B cell (primary cell): Measurements from ENCODE around the gene SLC25A21. TPM values are rescaled to one million over a fixed set of nuclear protein-coding genes. Genes with fewer than 3 reads are reported as not detected.

Experiments
- ATAC-seq: fragments of 200-7000 bp; cut with Tn5 transposase; one replicate; pipeline ENCODE4 v1.10.0; 2021; ENCODE audit warnings: low read depth, mild to moderate bottlenecking, moderate number of reproducible peaks, moderate library complexity
- CTCF ChIA-PET: fragments of 350-600 bp; sonication (Branson Sonifier 250); formaldehyde crosslinking; loops from one replicate; lab custom pipeline; 2021; ENCODE audit warnings: antibody characterized with exemption, inconsistent platforms; lab: Charles Lee
- POLR2A ChIA-PET: fragments of 350-600 bp; sonication (Branson Sonifier 250); formaldehyde crosslinking; loops from one replicate; lab custom pipeline; 2021; ENCODE audit warnings: antibody characterized with exemption; lab: Charles Lee
- DNase-seq: peaks from one replicate; pipeline ENCODE4 v3.0.0; 2013
- H2AFZ ChIP-seq: 2 replicates; pipeline ENCODE4 v1.6.1; 2012; ENCODE audit warnings: mild to moderate bottlenecking, low read depth, low read length; ENCODE audit not compliant: insufficient read depth, poor library complexity, severe bottlenecking
- H3K27ac ChIP-seq, 2 donors: 1 replicate in 1 of 2; 2 replicates in 1 of 2; pipeline ENCODE4 v1.5.1; 2012 to 2013; ENCODE audit warnings: low read length in 2 of 2, mild to moderate bottlenecking in 2 of 2, moderate library complexity in 1 of 2
- H3K27me3 ChIP-seq, 4 experiments: fragments of 200-600 bp in 1 of 4; sonication (generic) in 1 of 4; replicated peaks in 1 of 4; 1 replicate in 2 of 4; 2 replicates in 2 of 4; pipeline versions ENCODE4 v1.6.1 to v1.7.0; 2013 to 2016; ENCODE audit warnings: low read length in 3 of 4, mild to moderate bottlenecking in 2 of 4, mixed read lengths in 1 of 4, moderate library complexity in 1 of 4; ENCODE audit not compliant: insufficient read depth in 4 of 4, control insufficient read depth in 3 of 4; ENCODE audit errors: control extremely low read depth in 1 of 4
- H3K36me3 ChIP-seq, 2 experiments: replicated peaks in 1 of 2; 1 replicate in 1 of 2; 2 replicates in 1 of 2; pipeline versions ENCODE4 v1.6.1 to v1.7.1; 2013; ENCODE audit warnings: low read length in 1 of 2; ENCODE audit not compliant: insufficient read depth in 2 of 2, control insufficient read depth in 1 of 2; ENCODE audit errors: control extremely low read depth in 1 of 2, extremely low read depth in 1 of 2
- H3K4me1 ChIP-seq, 2 donors: fragments of 200-600 bp in 1 of 2; sonication (generic) in 1 of 2; 1 replicate in 1 of 2; 2 replicates in 1 of 2; pipeline versions ENCODE4 v1.5.1 to v1.6.1; 2013 to 2017; ENCODE audit warnings: low read length in 2 of 2; ENCODE audit not compliant: control insufficient read depth in 2 of 2, insufficient read depth in 2 of 2
- H3K4me2 ChIP-seq: replicated peaks from 2 replicates; pipeline ENCODE3; 2012; ENCODE audit warnings: mild to moderate bottlenecking, low read depth, low read length; ENCODE audit not compliant: poor library complexity, severe bottlenecking
- H3K4me3 ChIP-seq, 5 experiments: fragments of 200-600 bp in 1 of 5; sonication (generic) in 1 of 5; 1 replicate in 3 of 5; 2 replicates in 2 of 5; pipeline versions ENCODE4 v1.5.1 to v1.7.0; 2011 to 2016; ENCODE audit warnings: low read length in 4 of 5, mild to moderate bottlenecking in 4 of 5, low read depth in 2 of 5, control low read depth in 1 of 5, moderate library complexity in 1 of 5; ENCODE audit not compliant: insufficient read depth in 1 of 5; ENCODE audit errors: control extremely low read depth in 1 of 5, extremely low read depth in 1 of 5
- H3K79me2 ChIP-seq: fragments of 200-600 bp; sonication (generic); one replicate; pipeline ENCODE4 v1.6.0; 2016; ENCODE audit warnings: low read length; ENCODE audit not compliant: control insufficient read depth, insufficient read depth
- H3K9ac ChIP-seq: fragments of 200-600 bp; sonication (generic); 2 replicates; pipeline ENCODE4 v1.6.1; 2017; ENCODE audit warnings: mild to moderate bottlenecking, low read length, moderate library complexity
- H3K9me3 ChIP-seq, 3 donors: one replicate each; pipeline versions ENCODE4 v1.6.1 to v1.7.1; 2013; ENCODE audit warnings: low read length in 2 of 3; ENCODE audit not compliant: control insufficient read depth in 2 of 3, insufficient read depth in 1 of 3; ENCODE audit errors: control extremely low read depth in 1 of 3
- H4K20me1 ChIP-seq: 2 replicates; pipeline ENCODE4 v1.6.0; 2012; ENCODE audit warnings: mild to moderate bottlenecking, low read length; ENCODE audit not compliant: insufficient read depth, control insufficient read depth, poor library complexity, severe bottlenecking
- H3K27ac Mint-ChIP-seq: one replicate; pipeline ENCODE4 v1.8.0; 2021; ENCODE audit warnings: mixed read lengths
- H3K27me3 Mint-ChIP-seq: one replicate; pipeline ENCODE4 v1.8.0; 2021; ENCODE audit warnings: mixed read lengths
- H3K4me1 Mint-ChIP-seq: one replicate; pipeline ENCODE4 v1.8.0; 2021; ENCODE audit warnings: mixed read lengths
- H3K4me3 Mint-ChIP-seq: one replicate; pipeline ENCODE4 v1.8.0; 2021; ENCODE audit warnings: mixed read lengths
- H3K9me3 Mint-ChIP-seq: one replicate; pipeline ENCODE4 v1.8.0; 2022; ENCODE audit warnings: mixed read lengths; ENCODE audit not compliant: insufficient read depth
- CTCF ChIP-seq: fragments of 200-600 bp; IDR thresholded peaks from one replicate; pipeline ENCODE4 v1.8.0; 2022; ENCODE audit warnings: antibody characterized with exemption, mild to moderate bottlenecking
- EZH2 ChIP-seq: IDR thresholded peaks from 2 replicates; pipeline ENCODE4 v1.6.1; 2012; ENCODE audit warnings: borderline replicate concordance, low read depth, mild to moderate bottlenecking, moderate library complexity, low read length; ENCODE audit not compliant: insufficient read depth, poor library complexity, severe bottlenecking
- WGBS: methylation state at CpG from one replicate; pipeline ENCODE4 v1.1.5; 2013; ENCODE audit warnings: missing lambda C conversion rate; ENCODE audit not compliant: insufficient coverage; 5-methylcytosine and 5-hydroxymethylcytosine counted together
- intact Hi-C: fragments of 100-400 bp; cut with micrococcal nuclease; formaldehyde crosslinking; loops from one replicate; pipeline ENCODE4 v1.10.0; 2022
- polyA plus RNA-seq: library from polyadenylated mRNA; depleted of rRNA; stranded (reverse); fragments of >200 nt; gene quantifications from 2 replicates; pipeline ENCODE4 v1.2.3, GENCODE V29; 2012
- total RNA-seq, 2 donors: library from RNA; stranded (reverse); fragments of 120-200 nt in 1 of 2; gene quantifications; 1 replicate in 1 of 2; 2 replicates in 1 of 2; pipeline versions ENCODE4 v1.2.3 to v1.2.4, GENCODE V29; 2013 to 2022

Gene SLC25A21
- total and polyA plus RNA-seq, 2 donors (not counting 1 experiment from before 2014, with no cell fraction given), result not detected

GRCh38 chr14:36746872-36747271 is 425.5 kb downstream of the SLC25A21 start:
- no peaks in the 10 kb centered on the region for H3K36me3 ChIP-seq
- H3K9me3 Mint-ChIP-seq, result peaks cover 4% of the 10 kb centered on the region
- DNase-seq (no peak), ATAC-seq (no peak)
- CTCF ChIA-PET, result no interaction called here
- H3K9ac ChIP-seq, result no peak overlapping the region
- H2AFZ ChIP-seq, result no peak overlapping the region
- no peaks in the 10 kb centered on the region for H3K4me1 ChIP-seq
- intact Hi-C loops, result no loop called here
- no peak overlapping the region for H3K27ac ChIP-seq
- H3K4me3 ChIP-seq, result no peak overlapping the region
- TF ChIP-seq CTCF, result no peak
- no peak for TF ChIP-seq EZH2
- no peaks in the 10 kb centered on the region for H3K27me3 ChIP-seq
- no peak overlapping the region for H3K27ac Mint-ChIP-seq
- H3K4me2 ChIP-seq, result no peak overlapping the region
- H3K79me2 ChIP-seq, result no peaks in the 10 kb centered on the region
- no peaks in the 10 kb centered on the region for H3K4me1 Mint-ChIP-seq
- H4K20me1 ChIP-seq, result no peaks in the 10 kb centered on the region
- H3K4me3 Mint-ChIP-seq, result no peak overlapping the region
- POLR2A ChIA-PET, result no interaction called here
- H3K27me3 Mint-ChIP-seq, result no peaks in the 10 kb centered on the region
- H3K9me3 ChIP-seq, result no peaks in the 10 kb centered on the region

GRCh38 chr14:36741858-36742257 is 430.5 kb downstream of the SLC25A21 start:
- no peak for TF ChIP-seq EZH2
- no peak for TF ChIP-seq CTCF
- Histone ChIP-seq H3K36me3 (no peaks in the 10 kb centered on the region), H2AFZ (no peak overlapping the region), H3K4me2 (no peak overlapping the region), H4K20me1 (no peaks in the 10 kb centered on the region), H3K27me3 (no peaks in the 10 kb centered on the region), H3K4me3 (no peak overlapping the region), H3K9me3 (no peaks in the 10 kb centered on the region), H3K79me2 (no peaks in the 10 kb centered on the region), H3K4me1 (no peaks in the 10 kb centered on the region), H3K9ac (no peak overlapping the region), H3K27ac (no peak overlapping the region)
- ATAC-seq, result no peak
- WGBS, result 50% methylated on average over 1 of the region's 1 CpG
- no peaks in the 10 kb centered on the region for H3K4me1 Mint-ChIP-seq
- DNase-seq, result no peak
- intact Hi-C loops, result no loop called here
- no peak overlapping the region for H3K4me3 Mint-ChIP-seq
- H3K27me3 Mint-ChIP-seq, result no peaks in the 10 kb centered on the region
- peaks cover 3% of the 10 kb centered on the region for H3K9me3 Mint-ChIP-seq
- no peak overlapping the region for H3K27ac Mint-ChIP-seq
- ChIA-PET CTCF (no interaction called here), POLR2A (no interaction called here)
